ENCODE measurements around the gene NGEF. TPM values are rescaled to one million over a fixed set of nuclear protein-coding genes. Genes with fewer than 3 reads are reported as not detected.

NGEF gene
- total and polyA plus RNA-seq, 2 donors from 2014 or later = 4.8 to 5.3 TPM

- Histone ChIP-seq H3K27me3 (ENCODE audit: control insufficient read depth, insufficient read depth, low read length) (no peaks in the 10 kb centered on the region), H3K36me3 (ENCODE audit: control insufficient read depth in 2 of 3, insufficient read depth in 3 of 3, low read length in 3 of 3) (no peaks in the 10 kb centered on the region), H3K4me1 (ENCODE audit: control insufficient read depth in 2 of 3, insufficient read depth in 2 of 3, low read depth in 1 of 3, low read length in 3 of 3) (peaks cover 0 to 16% (median 0%) of the 10 kb centered on the region in 3 donors), H3K4me3 (ENCODE audit: low read length in 3 of 3) (no peak overlapping the region), H3K9me3 (ENCODE audit: control insufficient read depth in 2 of 3, insufficient read depth in 1 of 3, low read length in 3 of 3) (no peaks in the 10 kb centered on the region), H3K9ac (ENCODE audit: low read length in 3 of 3) (no peak overlapping the region), H3K27ac (ENCODE audit: low read depth in 2 of 2, low read length in 2 of 2) (peak overlapping the region; percentile 74 to 80)
- intact Hi-C loops (cut with DNase I) = no loop called here
- DNase-seq (no peak), FAIRE-seq (no peak)
- no peak for TF ChIP-seq CTCF (IDR thresholded peaks at IDR 0.05; ENCODE audit: borderline replicate concordance, extremely low read depth, insufficient read depth)
These were observed 46.4 kb upstream of the NGEF start for GRCh38 chr2:233059547-233059796.

GRCh38 chr2:233058717-233059546 lies 45.9 kb upstream of the NGEF start:
- Histone ChIP-seq H3K4me3 (ENCODE audit: low read length in 3 of 3) (no peak overlapping the region), H3K27ac (ENCODE audit: low read depth in 2 of 2, low read length in 2 of 2) (peak overlapping the region in 1 of 2 donors; percentile 74), H3K4me1 (ENCODE audit: control insufficient read depth in 2 of 3, insufficient read depth in 2 of 3, low read depth in 1 of 3, low read length in 3 of 3) (peaks cover 0 to 18% (median 0%) of the 10 kb centered on the region in 3 donors), H3K27me3 (ENCODE audit: control insufficient read depth, insufficient read depth, low read length) (no peaks in the 10 kb centered on the region), H3K9me3 (ENCODE audit: control insufficient read depth in 2 of 3, insufficient read depth in 1 of 3, low read length in 3 of 3) (no peaks in the 10 kb centered on the region), H3K36me3 (ENCODE audit: control insufficient read depth in 2 of 3, insufficient read depth in 3 of 3, low read length in 3 of 3) (no peaks in the 10 kb centered on the region), H3K9ac (ENCODE audit: low read length in 3 of 3) (no peak overlapping the region)
- FAIRE-seq (no peak), DNase-seq (no peak)
- intact Hi-C loops (cut with DNase I) = no loop called here
- TF ChIP-seq CTCF (IDR thresholded peaks at IDR 0.05; ENCODE audit: borderline replicate concordance, extremely low read depth, insufficient read depth) = no peak

GRCh38 chr2:233056961-233057605 lies 44.0 kb upstream of the NGEF start:
- DNase-seq (peak in 1 of 5 donors; percentile 20), FAIRE-seq (no peak)
- H3K27me3 ChIP-seq (ENCODE audit: control insufficient read depth, insufficient read depth, low read length) = no peaks in the 10 kb centered on the region
- no peak for TF ChIP-seq CTCF (IDR thresholded peaks at IDR 0.05; ENCODE audit: borderline replicate concordance, extremely low read depth, insufficient read depth)
- H3K4me1 ChIP-seq (ENCODE audit: control insufficient read depth in 2 of 3, insufficient read depth in 2 of 3, low read depth in 1 of 3, low read length in 3 of 3) = peaks cover 0 to 9% (median 0%) of the 10 kb centered on the region in 3 donors
- no peak overlapping the region for H3K9ac ChIP-seq (ENCODE audit: low read length in 3 of 3)
- intact Hi-C loops (cut with DNase I) = no loop called here
- H3K36me3 ChIP-seq (ENCODE audit: control insufficient read depth in 2 of 3, insufficient read depth in 3 of 3, low read length in 3 of 3) = no peaks in the 10 kb centered on the region
- no peak overlapping the region for H3K4me3 ChIP-seq (ENCODE audit: low read length in 3 of 3)
- H3K27ac ChIP-seq (ENCODE audit: low read depth in 2 of 2, low read length in 2 of 2) = no peak overlapping the region
- H3K9me3 ChIP-seq (ENCODE audit: control insufficient read depth in 2 of 3, insufficient read depth in 1 of 3, low read length in 3 of 3) = no peaks in the 10 kb centered on the region
